NT2/D1 (cell line): ENCODE measurements around the gene MRPL54.

Experiments used
- YY1 ChIP-seq: IDR thresholded peaks from 2 replicates; pipeline ENCODE4 v1.6.1; 2011; ENCODE audit not compliant: insufficient read length, insufficient read depth
- ZNF274 ChIP-seq: IDR thresholded peaks from 2 replicates; pipeline ENCODE4 v1.6.1; 2011; ENCODE audit warnings: mild to moderate bottlenecking, low read depth, low read length

GRCh38 chr19:3725640-3726310 lies 36.7 kb upstream of the MRPL54 start:
- TF ChIP-seq YY1: no peak
- TF ChIP-seq ZNF274: no peak
